ENCODE data around the gene SCN10A. TPM values are rescaled to one million over a fixed set of nuclear protein-coding genes. Genes with fewer than 3 reads are reported as not detected.

SCN10A gene
- total RNA-seq, 4 donors from 2014 or later, result 0.15 TPM; not detected in 3

- no peak for ATAC-seq
- H3K9me3 ChIP-seq, result peaks cover 0 to 15% (median 0%) of the 10 kb centered on the region in 3 donors
- WGBS, 2 donors (ENCODE audit: low coverage in 1 of 2), result 32 to 60% methylated on average over 1 to 3 of the region's 5 CpGs
- H3K36me3 ChIP-seq, result no peaks in the 10 kb centered on the region
- no peak overlapping the region for H3K4me3 ChIP-seq
- H3K27me3 ChIP-seq, result peaks cover 90% of the 10 kb centered on the region
- H3K4me1 ChIP-seq, result no peaks in the 10 kb centered on the region
- H3K27ac ChIP-seq, result no peak overlapping the region
- TF ChIP-seq EP300 (IDR thresholded peaks at IDR 0.05) (no peak), CTCF (IDR thresholded peaks at IDR 0.05) (no peak), POLR2A (IDR thresholded peaks at IDR 0.05) (no peak), POLR2AphosphoS5 (IDR thresholded peaks at IDR 0.05) (no peak)
Observed at GRCh38 chr3:38657369-38657768, 158.6 kb downstream of the SCN10A start.

GRCh38 chr3:38655708-38656300 lies 160.2 kb downstream of the SCN10A start:
- H3K4me1 ChIP-seq, result peaks cover 0 to 4% (median 2%) of the 10 kb centered on the region in 3 donors
- H3K4me3 ChIP-seq, result no peak overlapping the region
- H3K27me3 ChIP-seq, result peaks cover 94% of the 10 kb centered on the region
- no peak for ATAC-seq
- 4 to 13% methylated on average over 6 of the region's 7 CpGs for WGBS, 2 donors (ENCODE audit: low coverage in 1 of 2)
- no peaks in the 10 kb centered on the region for H3K36me3 ChIP-seq
- TF ChIP-seq EP300 (IDR thresholded peaks at IDR 0.05), result no peak
- peak in 1 of 4 experiments; percentile 43 for TF ChIP-seq CTCF (IDR thresholded peaks at IDR 0.05)
- no peak overlapping the region for H3K27ac ChIP-seq
- H3K9me3 ChIP-seq, result no peaks in the 10 kb centered on the region

- no peak for ATAC-seq
- no peak for TF ChIP-seq EP300 (IDR thresholded peaks at IDR 0.05)
- 86 to 90% methylated on average over 3 to 6 of the region's 7 CpGs for WGBS, 2 donors (ENCODE audit: low coverage in 1 of 2)
- no peak overlapping the region for H3K27ac ChIP-seq
- H3K4me3 ChIP-seq, result no peak overlapping the region
- peaks cover 0 to 20% (median 9%) of the 10 kb centered on the region in 3 donors for H3K4me1 ChIP-seq
- peaks cover 88% of the 10 kb centered on the region for H3K27me3 ChIP-seq
- H3K36me3 ChIP-seq, result no peaks in the 10 kb centered on the region
- H3K9me3 ChIP-seq, result no peaks in the 10 kb centered on the region
Observed at GRCh38 chr3:38653685-38654537, 162.1 kb downstream of the SCN10A start.

GRCh38 chr3:38652934-38653333 lies 163.1 kb downstream of the SCN10A start:
- TF ChIP-seq CTCF (IDR thresholded peaks at IDR 0.05), result no peak
- no peak for TF ChIP-seq EP300 (IDR thresholded peaks at IDR 0.05)
- no peak for TF ChIP-seq POLR2A (IDR thresholded peaks at IDR 0.05)
- no peak for TF ChIP-seq POLR2AphosphoS5 (IDR thresholded peaks at IDR 0.05)
- Histone ChIP-seq H3K27ac (no peak overlapping the region), H3K27me3 (peaks cover 88% of the 10 kb centered on the region), H3K4me1 (peaks cover 0 to 25% (median 12%) of the 10 kb centered on the region in 3 donors), H3K36me3 (no peaks in the 10 kb centered on the region), H3K4me3 (no peak overlapping the region), H3K9me3 (no peaks in the 10 kb centered on the region)
- 64 to 83% methylated on average over 1 of the region's 1 CpG for WGBS, 2 donors (ENCODE audit: low coverage in 1 of 2)
- ATAC-seq, result no peak

GRCh38 chr3:38651153-38651789 lies 164.7 kb downstream of the SCN10A start:
- H3K27me3 ChIP-seq, result peaks cover 88% of the 10 kb centered on the region
- peaks cover 0 to 25% (median 12%) of the 10 kb centered on the region in 3 donors for H3K4me1 ChIP-seq
- TF ChIP-seq CTCF (IDR thresholded peaks at IDR 0.05) (peak in 3 of 4 experiments; percentile 81 to 95 (median 91)), POLR2A (IDR thresholded peaks at IDR 0.05) (no peak)
- 18% methylated on average over 9 of the region's 19 CpGs; no CpG with 5 or more reads in 1 of the 2 donors for WGBS, 2 donors (ENCODE audit: low coverage in 1 of 2)
- peak; percentile 40 for ATAC-seq
- no peaks in the 10 kb centered on the region for H3K9me3 ChIP-seq
- H3K27ac ChIP-seq, result no peak overlapping the region
- H3K4me3 ChIP-seq, result no peak overlapping the region
- H3K36me3 ChIP-seq, result no peaks in the 10 kb centered on the region

All from gastroesophageal sphincter (tissue), 4 donors.